Smooth muscle cell (in vitro differentiated cells): ENCODE data around the gene TTC21A. TPM values are rescaled to one million over a fixed set of nuclear protein-coding genes. Genes with fewer than 3 reads are reported as not detected.

ENCODE experiments used
- DNase-seq: peaks from one replicate; lab custom pipeline; 2025; ENCODE audit not compliant: unreplicated experiment; lab: John Stamatoyannopoulos, UW
- H2AFZ ChIP-seq: fragments of 200-600 bp; sonication (generic); 2 replicates; pipeline ENCODE4 v1.6.0; 2016; ENCODE audit warnings: antibody characterized with exemption, low read depth, mild to moderate bottlenecking
- H3F3A ChIP-seq: fragments of 200-600 bp; sonication (generic); 2 replicates; pipeline ENCODE4 v1.6.0; 2017; ENCODE audit warnings: antibody characterized with exemption, low read depth
- H3K27ac ChIP-seq: fragments of 200-600 bp; sonication (generic); 2 replicates; pipeline ENCODE4 v1.5.1; 2016; ENCODE audit warnings: low read depth, mild to moderate bottlenecking
- H3K27me3 ChIP-seq: fragments of 200-600 bp; sonication (generic); 2 replicates; pipeline ENCODE4 v1.6.1; 2016; ENCODE audit warnings: low read depth, mild to moderate bottlenecking
- H3K36me3 ChIP-seq: fragments of 200-600 bp; sonication (generic); 2 replicates; pipeline ENCODE4 v1.5.1; 2016; ENCODE audit warnings: low read depth
- H3K4me1 ChIP-seq: fragments of 200-600 bp; sonication (generic); 2 replicates; pipeline ENCODE4 v1.5.1; 2016; ENCODE audit warnings: low read depth
- H3K4me2 ChIP-seq: fragments of 200-600 bp; sonication (generic); 2 replicates; pipeline ENCODE4 v1.6.0; 2016; ENCODE audit warnings: mild to moderate bottlenecking
- H3K4me3 ChIP-seq: fragments of 200-600 bp; sonication (generic); 2 replicates; pipeline ENCODE4 v1.5.1; 2016; ENCODE audit warnings: mild to moderate bottlenecking
- H3K79me2 ChIP-seq: fragments of 200-600 bp; sonication (generic); 2 replicates; pipeline ENCODE4 v1.6.0; 2016; ENCODE audit warnings: low read depth, mild to moderate bottlenecking
- H3K9ac ChIP-seq: fragments of 200-600 bp; sonication (generic); 2 replicates; pipeline ENCODE4 v1.6.0; 2016; ENCODE audit warnings: low read depth
- H3K9me3 ChIP-seq: fragments of 200-600 bp; sonication (generic); replicated peaks from 2 replicates; pipeline ENCODE4 v1.5.1; 2016; ENCODE audit warnings: low read depth
- H4K20me1 ChIP-seq: fragments of 200-600 bp; sonication (generic); 2 replicates; pipeline ENCODE4 v1.6.0; 2016; ENCODE audit warnings: low read depth
- CTCF ChIP-seq: fragments of 200-600 bp; sonication (generic); IDR thresholded peaks from 2 replicates; pipeline ENCODE4 v1.5.1; 2017; ENCODE audit warnings: borderline replicate concordance, mild to moderate bottlenecking, antibody characterized with exemption; ENCODE audit not compliant: insufficient read depth, poor library complexity, severe bottlenecking
- WGBS: methylation state at CpG from one replicate; pipeline ENCODE4 v1.1.7; 2016; ENCODE audit warnings: low lambda C conversion rate; 5-methylcytosine and 5-hydroxymethylcytosine counted together
- polyA plus RNA-seq: library from polyadenylated mRNA; unstranded; fragments of >200 nt; fragmentation: Nextera tagmentation; extraction: Ambion mirVana; gene quantifications from 2 replicates; pipeline ENCODE4 v1.2.1, GENCODE V29; 2016
- total RNA-seq: library from RNA; depleted of rRNA; stranded (reverse); fragments of >200 nt; gene quantifications from 2 replicates; pipeline ENCODE4 v1.2.3, GENCODE V29; 2014

Gene TTC21A
- total and polyA plus RNA-seq, 2 experiments from 2014 or later, result 2.3 to 10.6 TPM

DNA sequence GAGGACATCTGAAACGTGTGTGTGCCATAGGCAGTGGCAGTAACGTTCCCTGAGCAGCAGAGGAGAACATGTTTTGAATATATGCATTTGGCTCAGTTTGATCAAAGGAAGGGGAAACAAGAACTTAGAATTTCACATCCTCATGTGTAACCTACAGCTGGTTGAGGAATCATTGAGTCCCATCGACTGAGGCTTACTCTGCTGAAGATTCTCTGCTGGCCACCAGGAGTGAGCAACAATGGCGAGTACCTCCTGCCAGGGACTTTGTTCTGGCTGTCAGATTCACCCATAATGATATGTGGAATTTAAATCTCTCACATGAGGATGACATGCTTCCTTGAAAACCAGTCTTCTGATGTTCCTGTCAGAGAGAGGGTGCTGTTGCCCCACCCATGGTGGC lies 21.3 kb upstream of the TTC21A start:
- 97% methylated on average over 4 of the region's 4 CpGs for WGBS
- H3K9me3 ChIP-seq, result no peaks in the 10 kb centered on the region
- H3F3A ChIP-seq, result no peaks in the 10 kb centered on the region
- H3K79me2 ChIP-seq, result no peaks in the 10 kb centered on the region
- no peaks in the 10 kb centered on the region for H3K27me3 ChIP-seq
- H3K9ac ChIP-seq, result no peak overlapping the region
- no peak overlapping the region for H3K4me3 ChIP-seq
- H4K20me1 ChIP-seq, result no peaks in the 10 kb centered on the region
- DNase-seq, result no peak
- no peak overlapping the region for H3K4me2 ChIP-seq
- TF ChIP-seq CTCF, result no peak
- H3K27ac ChIP-seq, result no peak overlapping the region
- H2AFZ ChIP-seq, result no peak overlapping the region
- peaks cover 6% of the 10 kb centered on the region for H3K36me3 ChIP-seq
- H3K4me1 ChIP-seq, result no peaks in the 10 kb centered on the region

- Histone ChIP-seq H2AFZ (no peak overlapping the region), H4K20me1 (no peaks in the 10 kb centered on the region), H3F3A (no peaks in the 10 kb centered on the region), H3K9me3 (no peaks in the 10 kb centered on the region), H3K4me1 (no peaks in the 10 kb centered on the region), H3K79me2 (no peaks in the 10 kb centered on the region), H3K4me2 (no peak overlapping the region), H3K27ac (no peak overlapping the region), H3K27me3 (no peaks in the 10 kb centered on the region), H3K4me3 (no peak overlapping the region), H3K9ac (no peak overlapping the region), H3K36me3 (peaks cover 6% of the 10 kb centered on the region)
- 92% methylated on average over 3 of the region's 3 CpGs for WGBS
- TF ChIP-seq CTCF, result no peak
- DNase-seq, result no peak
Measured at GRCh38 chr3:39088456-39088855, 19.0 kb upstream of the TTC21A start.

GRCh38 chr3:39088889-39089288 lies 18.6 kb upstream of the TTC21A start:
- no peak for DNase-seq
- Histone ChIP-seq H2AFZ (no peak overlapping the region), H4K20me1 (no peaks in the 10 kb centered on the region), H3K9me3 (no peaks in the 10 kb centered on the region), H3K4me3 (no peak overlapping the region), H3K27ac (no peak overlapping the region), H3K4me1 (no peaks in the 10 kb centered on the region), H3K4me2 (no peak overlapping the region), H3F3A (no peaks in the 10 kb centered on the region), H3K9ac (no peak overlapping the region), H3K36me3 (peaks cover 6% of the 10 kb centered on the region), H3K27me3 (no peaks in the 10 kb centered on the region), H3K79me2 (no peaks in the 10 kb centered on the region)
- no peak for TF ChIP-seq CTCF
- WGBS, result 74% methylated on average over 3 of the region's 3 CpGs

- no peaks in the 10 kb centered on the region for H3K4me1 ChIP-seq
- no peak overlapping the region for H3K27ac ChIP-seq
- no peaks in the 10 kb centered on the region for H3F3A ChIP-seq
- H2AFZ ChIP-seq, result no peak overlapping the region
- peaks cover 10% of the 10 kb centered on the region for H3K36me3 ChIP-seq
- no peak for TF ChIP-seq CTCF
- no peak overlapping the region for H3K9ac ChIP-seq
- no peaks in the 10 kb centered on the region for H3K9me3 ChIP-seq
- H3K79me2 ChIP-seq, result no peaks in the 10 kb centered on the region
- H3K4me3 ChIP-seq, result no peak overlapping the region
- 79% methylated on average over 2 of the region's 2 CpGs for WGBS
- no peaks in the 10 kb centered on the region for H3K27me3 ChIP-seq
- no peaks in the 10 kb centered on the region for H4K20me1 ChIP-seq
- H3K4me2 ChIP-seq, result no peak overlapping the region
- no peak for DNase-seq
Measured at GRCh38 chr3:39090922-39091321, 16.6 kb upstream of the TTC21A start.
